Raji (cell line): ENCODE measurements around the gene GOLGA7B.

Experiments
- POLR2A ChIP-seq: IDR thresholded peaks from 2 replicates; pipeline ENCODE4 v1.6.1; 2011; ENCODE audit warnings: low read depth, low read length, control low read depth; ENCODE audit not compliant: insufficient read depth

Gene GOLGA7B

DNA sequence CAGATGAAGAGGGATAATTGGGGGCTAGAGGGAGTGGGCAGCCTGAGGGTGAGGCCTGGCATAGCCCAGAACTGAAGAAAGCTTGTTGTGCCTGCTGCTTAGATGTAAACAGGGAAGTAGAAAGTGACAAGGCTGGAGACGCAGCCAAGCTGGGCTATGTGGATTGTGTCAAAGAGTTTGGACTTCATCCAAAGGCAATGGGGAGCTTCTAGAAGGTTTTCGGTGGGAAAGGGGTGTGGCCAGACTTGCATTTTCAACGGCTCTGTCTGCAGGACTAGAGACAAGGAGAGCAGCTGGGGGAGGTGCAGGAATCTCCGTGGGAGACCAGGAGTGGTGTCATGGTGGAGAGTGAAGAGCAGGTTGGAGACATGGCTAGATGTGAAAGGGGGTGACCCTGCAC lies 48.8 kb downstream of the GOLGA7B start:
- no peak for TF ChIP-seq POLR2A

DNA sequence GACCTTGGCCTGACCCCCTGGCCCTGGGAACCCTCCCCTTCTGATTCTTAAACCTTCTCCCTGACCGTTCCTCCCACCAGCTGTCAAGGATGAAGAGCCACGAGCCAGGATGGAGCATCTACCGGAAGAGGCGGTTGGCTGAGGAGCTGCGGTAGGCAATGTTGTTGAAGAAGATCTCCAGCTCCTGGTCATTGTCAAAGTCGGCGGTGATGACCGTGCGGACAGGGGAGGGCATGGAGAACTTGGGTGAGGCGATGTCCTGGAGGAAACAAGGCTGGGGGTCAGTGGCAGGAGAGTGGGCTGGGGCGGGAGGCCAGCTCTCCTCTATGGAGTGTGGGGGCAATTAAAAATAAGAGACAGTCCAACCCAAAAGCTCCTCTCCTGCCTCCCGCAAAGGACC lies 51.7 kb downstream of the GOLGA7B start:
- TF ChIP-seq POLR2A = no peak

DNA sequence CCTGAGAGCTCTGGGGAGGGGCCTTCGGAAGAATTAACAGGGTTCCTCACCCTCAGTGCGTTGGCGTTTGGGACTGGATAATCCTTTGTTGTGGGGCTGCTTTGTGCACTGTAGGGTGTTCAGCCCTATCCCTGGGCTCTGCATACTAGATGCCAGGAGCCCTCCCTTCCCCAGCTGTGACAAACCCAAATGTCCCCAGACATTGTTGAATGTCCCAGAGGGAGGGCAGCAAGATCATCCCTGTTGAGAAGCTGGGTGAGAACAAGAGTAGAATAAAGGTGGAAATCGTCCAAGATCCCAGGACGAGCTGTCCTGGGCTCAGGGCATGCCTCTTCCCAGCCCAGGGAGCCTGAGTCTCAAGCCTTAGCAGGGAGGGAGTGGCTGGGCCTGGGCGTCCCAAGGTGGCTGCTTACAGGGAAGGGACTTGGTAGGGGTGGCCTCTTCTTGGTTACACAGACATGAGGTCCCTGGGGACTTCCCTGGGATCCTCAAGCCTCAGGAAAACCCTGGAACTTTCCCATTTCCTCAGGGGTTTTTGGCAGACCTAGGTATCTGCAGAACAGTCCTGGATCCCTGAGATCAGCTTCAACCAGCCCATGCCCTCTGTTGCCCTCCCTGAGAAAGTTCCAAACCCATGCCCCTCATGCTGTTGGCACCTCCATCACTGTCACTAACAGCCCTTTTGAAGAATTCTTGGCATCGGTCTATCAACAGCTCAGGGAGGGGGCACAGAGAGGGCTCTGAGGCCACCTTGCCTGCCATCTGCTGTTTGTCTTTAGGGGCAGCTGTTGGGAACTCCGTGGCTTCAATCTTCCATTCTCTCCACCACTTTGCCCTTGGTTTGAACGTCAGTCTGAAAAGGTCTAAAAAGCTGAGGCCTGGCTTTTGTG lies 53.7 kb downstream of the GOLGA7B start:
- TF ChIP-seq POLR2A = no peak

DNA sequence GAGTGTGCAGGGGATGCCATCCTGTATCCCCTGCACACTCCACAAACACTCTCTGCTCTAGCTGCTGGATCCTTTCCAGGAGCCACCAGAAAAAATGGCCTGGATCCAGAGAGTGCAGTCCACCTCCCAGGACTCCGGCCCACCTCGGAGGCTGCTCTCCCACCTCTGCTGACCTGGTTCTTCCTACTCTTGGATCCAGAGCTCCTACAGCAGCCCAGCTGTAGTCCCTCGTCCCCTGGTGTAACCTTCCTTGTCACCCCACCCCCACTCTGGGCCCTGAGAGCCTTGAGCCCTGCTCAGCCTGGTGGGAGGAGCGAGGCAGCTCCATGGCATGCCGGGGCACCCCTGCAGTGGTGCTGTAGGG lies 54.4 kb downstream of the GOLGA7B start:
- TF ChIP-seq POLR2A = no peak

DNA sequence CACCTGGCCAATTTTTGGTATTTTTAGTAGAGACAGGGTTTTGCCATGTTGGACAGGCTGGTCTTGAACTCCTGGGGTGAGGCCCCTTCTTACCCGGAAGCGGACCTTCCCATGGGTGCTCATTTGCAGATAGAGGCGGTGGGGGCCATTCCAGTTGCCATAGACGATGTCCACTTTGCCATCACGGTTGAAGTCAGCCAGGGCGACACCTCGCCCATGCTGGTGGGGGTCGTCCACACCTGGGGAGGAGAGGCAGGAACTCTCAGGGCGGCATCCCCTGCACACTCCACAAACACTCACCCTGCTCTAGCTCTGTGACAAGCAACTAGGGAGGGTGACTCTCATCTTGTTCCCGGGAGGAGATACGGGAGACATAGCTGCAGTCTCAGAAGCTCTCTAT lies 54.9 kb downstream of the GOLGA7B start:
- TF ChIP-seq POLR2A = no peak

DNA sequence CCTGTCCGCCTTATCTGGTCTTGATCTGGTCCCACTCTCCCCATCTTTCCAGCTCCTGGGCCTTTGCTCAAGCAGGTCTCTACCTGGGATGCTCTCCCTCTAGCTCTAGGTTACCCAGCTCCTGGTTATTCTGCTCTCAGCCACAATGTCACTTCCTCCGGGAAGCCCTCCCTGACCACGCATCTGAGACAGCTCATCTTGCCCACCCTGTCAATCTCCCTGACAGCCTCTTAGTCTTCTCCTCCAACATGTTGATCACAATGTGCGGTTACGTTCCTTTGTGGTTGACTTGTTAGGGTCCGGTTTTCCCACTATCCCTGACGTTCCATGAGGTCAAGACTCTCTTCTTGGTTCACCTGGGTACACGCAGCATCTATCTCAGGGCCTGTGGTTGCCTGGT lies 55.6 kb downstream of the GOLGA7B start:
- TF ChIP-seq POLR2A = no peak

DNA sequence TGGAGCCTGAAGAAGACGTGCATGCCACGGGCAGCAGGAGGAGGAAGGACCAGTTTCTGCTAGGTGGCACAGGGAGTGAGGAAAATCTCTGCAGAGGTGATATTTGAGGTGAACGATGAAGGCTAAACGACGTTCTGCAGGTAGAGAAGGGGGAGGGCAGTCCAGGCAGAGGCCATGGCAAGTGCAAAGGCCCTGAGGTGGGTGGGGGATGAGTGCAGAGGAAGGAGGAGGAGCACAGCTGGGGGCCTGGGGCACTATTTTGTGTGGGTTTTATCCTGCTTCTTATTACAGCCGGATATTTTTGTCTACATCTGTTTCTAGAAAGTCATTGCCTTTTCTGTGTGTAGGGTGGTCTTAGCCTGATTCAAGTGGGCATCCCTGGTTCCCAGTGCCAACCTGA lies 57.6 kb downstream of the GOLGA7B start:
- no peak for TF ChIP-seq POLR2A

DNA sequence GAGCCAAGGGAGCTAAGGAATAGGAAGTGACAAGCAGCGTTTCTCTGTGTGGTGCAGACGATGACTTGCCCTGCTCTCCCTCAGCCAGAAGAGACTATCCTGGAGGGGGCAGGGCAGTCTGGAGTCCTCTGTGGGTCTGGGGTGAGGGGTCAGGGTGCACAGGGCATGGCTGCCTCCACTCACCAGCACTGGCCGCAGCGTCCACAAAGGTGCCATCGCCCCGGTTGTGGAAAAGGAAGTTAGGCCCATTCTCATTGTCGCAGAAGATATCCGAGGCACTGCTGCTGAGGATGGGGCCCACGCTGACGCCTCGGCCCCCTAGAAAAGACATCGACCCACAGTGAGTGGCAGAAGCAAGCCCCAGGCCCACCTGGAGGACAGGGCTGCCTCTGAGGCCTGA lies 58.2 kb downstream of the GOLGA7B start:
- no peak for TF ChIP-seq POLR2A

DNA sequence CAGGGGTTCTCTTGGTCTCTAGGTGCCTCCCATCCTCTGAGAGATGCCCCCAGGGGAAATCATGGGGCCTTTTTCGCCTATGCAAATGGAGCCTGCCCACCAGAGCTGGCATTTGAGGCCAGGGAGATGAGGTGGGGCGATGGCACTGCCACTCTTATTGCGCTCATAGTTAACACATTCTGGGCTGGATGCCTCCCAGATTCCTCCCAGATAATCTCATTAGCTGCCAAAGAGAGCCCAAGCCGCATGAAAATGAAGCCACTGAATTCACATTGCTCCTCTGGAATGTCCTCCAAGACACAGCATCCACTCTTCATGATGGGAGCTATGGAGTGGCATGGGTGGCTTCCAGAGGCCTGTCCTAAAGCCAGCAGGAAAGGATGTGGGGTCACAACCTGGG lies 61.0 kb downstream of the GOLGA7B start:
- TF ChIP-seq POLR2A = no peak

DNA sequence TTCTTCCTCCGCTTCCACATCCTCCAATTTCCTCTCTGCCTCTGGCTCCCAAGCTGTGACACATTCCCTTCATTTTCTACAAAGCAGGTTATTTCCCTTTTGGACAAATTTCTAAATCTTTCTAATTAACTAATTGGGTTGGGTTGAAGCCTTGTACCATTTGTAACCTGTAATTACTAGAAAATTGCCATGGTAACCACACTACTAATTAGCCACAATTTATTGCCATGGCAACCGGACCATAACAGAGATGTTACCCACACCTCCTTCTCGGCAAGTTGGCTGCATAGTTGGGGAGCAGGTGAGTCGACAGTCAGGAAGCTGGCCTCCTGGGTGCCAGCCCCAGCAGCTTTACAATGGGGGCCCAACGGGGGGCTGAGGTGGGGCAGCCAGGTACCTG lies 61.6 kb downstream of the GOLGA7B start:
- no peak for TF ChIP-seq POLR2A

DNA sequence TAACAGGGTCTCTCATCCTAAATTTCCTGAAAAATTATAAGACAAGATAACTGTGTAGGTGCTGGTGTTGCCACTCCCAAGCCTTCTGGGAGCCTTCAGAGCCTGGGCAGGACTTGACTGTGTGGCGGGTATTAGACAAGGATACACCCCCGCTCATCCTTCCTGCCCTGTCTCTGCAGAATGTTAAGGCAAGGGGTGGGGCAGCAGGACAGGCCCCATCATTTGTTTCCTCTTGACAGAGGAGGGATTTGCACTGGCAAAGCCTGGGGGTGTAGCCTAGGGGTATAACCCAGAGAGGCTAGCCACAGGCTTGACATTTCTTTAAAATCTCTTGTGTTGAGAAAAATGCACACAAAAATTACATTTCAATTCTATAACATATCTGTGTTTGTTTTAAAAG lies 63.5 kb downstream of the GOLGA7B start:
- TF ChIP-seq POLR2A = no peak

DNA sequence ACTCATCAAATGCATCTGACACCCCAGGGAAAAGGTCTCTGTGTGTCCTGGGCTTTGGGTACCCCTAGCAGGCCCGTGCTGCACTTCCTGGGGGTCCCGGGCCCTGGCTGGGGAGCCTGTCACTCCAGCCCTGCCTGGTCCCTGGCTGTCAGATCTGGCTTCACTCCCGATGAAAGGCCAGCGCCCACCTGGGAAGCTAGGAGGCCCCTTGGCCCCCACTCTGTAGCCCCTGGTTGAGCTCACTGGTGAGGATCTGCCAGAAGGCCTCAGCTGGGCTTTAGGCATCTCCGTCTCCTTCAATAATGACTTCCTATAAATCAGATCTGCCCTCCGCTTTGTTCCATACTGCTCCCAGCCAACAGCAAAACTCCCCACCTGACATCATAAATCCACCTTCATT lies 64.0 kb downstream of the GOLGA7B start:
- no peak for TF ChIP-seq POLR2A

DNA sequence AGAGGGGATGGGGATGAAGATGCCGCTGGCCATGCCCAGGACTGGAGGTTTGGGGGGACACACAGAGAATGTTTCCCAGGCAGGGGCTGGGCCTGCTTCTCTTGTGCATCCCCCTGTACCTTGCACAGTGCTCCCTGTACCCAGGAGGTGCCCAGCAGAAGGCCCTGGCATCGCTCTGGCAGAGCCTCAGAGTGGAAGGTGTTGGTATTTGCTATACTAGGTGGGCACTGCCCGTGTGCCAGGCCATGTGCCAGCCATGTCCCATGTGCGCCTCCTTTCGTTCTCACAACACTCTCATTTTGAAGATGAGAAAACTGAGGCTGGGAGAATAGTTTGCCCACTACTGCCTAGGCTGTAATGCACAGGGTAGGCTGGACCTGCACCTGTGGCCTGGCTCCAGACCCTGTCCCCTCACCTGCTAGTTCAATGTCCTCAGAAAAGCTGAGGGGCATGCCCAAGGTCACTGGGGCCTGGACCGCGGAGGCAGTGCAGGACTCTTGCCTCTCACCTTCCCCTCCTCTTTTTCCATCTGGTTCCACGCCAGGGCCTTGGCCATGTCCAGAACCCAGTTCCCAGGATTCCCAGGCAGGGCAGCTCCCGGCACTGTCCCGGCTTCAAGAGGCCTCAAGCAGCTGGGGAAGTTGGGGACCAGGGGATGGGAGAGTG lies 64.7 kb downstream of the GOLGA7B start:
- TF ChIP-seq POLR2A = no peak

DNA sequence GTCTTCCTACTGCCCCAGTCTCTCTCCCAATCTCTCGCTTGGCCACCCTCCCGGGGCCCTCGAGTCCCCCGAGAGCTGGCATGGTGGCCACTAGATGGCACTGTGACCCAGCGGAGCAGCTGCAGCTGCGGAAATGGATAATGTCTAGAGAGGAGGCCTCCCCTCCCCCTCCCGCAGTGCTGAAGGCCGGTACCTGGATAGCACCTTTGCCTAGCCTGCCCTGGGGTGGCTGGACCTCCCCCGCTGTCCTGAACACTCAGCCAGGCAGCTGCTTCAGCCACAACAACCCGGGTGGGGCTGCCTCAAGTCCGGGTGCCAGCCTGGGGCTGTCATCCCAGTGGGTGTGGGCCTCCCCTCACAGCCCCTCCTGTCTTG lies 65.2 kb downstream of the GOLGA7B start:
- no peak for TF ChIP-seq POLR2A

DNA sequence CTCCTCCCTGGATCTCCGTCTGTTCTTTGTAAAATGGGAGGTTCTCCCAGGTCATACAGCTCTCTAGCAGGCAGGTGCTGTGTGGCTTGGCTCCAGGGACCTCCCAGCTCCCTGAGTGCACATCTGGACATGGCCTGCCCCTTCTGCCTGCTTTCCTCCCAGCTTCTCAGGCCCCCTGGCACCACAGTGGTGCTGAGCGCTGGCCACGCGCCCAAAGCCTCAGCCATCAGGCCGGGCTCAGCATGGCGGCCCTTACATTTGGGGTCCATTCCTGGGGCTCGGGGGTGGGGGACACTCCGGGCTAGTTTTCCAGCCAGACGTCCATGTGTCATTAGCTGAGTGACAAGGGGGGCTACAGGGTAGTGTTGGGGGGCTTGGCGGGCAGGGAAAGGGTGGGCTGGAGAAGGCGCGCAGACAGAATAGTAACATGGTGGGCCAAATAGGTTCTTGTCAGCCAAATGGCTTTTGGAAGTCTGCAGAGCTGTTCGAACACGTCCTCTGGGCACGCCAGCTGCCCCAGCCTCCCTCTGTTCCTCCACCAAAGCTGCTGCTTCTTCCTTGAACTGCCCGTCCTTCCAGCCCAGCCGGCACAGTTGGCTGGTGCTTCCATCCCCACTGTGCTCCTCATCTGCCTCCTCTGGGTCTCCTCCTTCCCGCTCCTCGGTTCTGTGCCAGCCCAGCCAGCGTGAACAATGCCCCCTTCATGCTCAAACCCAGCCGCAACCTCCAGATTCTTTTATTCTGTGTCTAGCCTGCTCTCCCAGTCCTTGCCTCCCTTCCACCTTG lies 65.9 kb downstream of the GOLGA7B start:
- no peak for TF ChIP-seq POLR2A

DNA sequence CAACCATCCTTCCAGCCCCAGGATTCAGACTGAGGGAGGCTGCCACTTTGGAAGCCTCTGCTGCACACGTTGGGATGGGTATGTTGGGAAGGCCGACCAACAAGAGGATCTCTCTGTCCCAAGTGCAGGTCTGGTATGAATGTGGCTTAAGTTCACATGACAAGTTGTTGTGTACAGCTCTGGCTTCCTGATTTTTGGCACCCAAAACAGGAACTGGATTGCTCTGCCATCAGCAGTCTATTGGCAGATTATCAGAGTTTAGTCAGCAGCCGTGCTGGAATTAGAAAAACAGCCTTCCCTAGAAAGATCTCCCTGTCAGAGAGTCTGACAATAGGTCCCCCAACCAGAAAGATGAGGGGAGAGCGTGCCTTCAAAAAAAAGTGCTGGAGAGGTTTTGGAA lies 66.9 kb downstream of the GOLGA7B start:
- no peak for TF ChIP-seq POLR2A
